RCC 7860 (cell line): ENCODE results near the gene CRYGA.

ENCODE experiments used
- DNase-seq: peaks from one replicate; pipeline ENCODE4 v3.0.0-alpha.2; 2015; ENCODE audit warnings: low spot score
- FAIRE-seq: peaks from 2 replicates; lab custom pipeline; 2012; peaks lifted over from hg19 to GRCh38; lab: Jason Lieb, UNC

CRYGA gene, protein sequence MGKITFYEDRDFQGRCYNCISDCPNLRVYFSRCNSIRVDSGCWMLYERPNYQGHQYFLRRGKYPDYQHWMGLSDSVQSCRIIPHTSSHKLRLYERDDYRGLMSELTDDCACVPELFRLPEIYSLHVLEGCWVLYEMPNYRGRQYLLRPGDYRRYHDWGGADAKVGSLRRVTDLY

GRCh38 chr2:208163489-208163888, at the start of gene CRYGA:
Gene CRYGA (minus strand): TSS chr2:208163589. CDS start chr2:208163556, 33 bp downstream.
- no peak for DNase-seq
- no peak for FAIRE-seq

DNA sequence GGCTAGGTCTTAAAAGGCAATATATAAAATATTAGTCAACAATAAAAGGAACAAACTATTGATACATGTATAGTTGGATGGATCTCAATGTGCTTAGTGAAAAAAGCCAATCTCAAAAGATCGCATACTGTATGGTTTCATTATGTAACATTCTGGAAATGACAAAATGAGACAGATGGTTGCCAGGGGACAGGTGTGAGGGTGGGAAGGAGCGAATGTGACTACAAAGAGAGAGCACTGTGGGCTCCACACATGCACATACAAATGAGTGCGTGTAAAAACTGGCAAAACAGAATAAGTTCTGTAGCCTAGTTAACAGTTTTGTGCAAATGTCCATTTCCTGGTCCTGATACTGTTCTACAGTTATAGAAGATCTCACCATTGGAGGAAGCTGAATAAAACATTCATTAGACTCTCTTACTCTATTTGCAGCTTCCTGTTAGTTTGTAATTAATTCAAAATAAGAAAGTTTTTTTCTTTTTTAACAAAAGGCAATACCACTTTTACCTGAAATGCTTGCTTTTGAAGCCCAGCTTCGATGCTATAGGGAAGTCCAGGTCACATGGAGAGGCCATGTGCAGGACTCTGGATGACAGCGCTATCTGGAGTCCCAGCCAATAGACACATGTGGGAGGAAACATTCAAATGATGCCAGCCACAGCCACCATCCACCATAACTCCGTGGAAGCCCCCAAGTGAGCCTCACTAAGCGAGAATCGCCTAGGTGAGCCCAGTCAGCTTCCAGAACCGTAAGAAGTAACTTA, 47.5 kb upstream of the CRYGA start:
- FAIRE-seq = no peak
- DNase-seq = no peak

DNA sequence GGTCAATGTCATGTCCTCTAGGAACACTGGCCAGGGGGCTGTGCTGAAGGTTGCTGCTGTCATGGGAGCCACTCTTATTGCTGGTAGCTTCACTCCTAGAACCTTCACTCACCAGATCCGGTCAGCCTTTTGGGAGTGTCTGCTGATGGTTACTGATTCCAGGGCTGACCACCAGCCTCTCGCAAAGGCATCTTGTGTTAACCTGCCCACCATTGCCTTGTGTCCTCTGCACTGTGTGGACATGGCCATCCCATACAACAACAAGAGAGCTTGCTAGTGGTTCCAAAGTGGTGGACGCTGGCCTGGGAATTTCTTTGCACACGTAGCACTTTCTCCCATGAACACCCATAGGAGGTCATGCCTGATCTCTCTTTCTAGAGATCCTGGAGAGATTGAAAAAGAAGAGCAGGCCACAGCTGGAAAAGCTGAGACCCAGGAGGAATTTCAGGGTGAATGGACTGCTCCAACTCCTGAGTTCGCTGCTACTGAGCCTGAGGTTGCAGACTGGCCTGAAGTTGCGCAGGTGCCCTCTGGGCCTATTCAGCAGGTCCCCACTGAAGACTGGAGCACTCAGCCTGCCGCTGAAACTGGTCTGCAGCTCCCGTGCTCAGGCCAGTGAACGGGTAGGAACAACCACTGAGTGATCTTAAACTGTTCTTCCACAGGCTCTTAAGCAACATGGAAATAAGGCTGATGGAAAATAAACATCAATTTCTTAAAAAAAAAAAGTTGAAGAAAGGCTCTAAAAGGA, 45.1 kb upstream of the CRYGA start:
- FAIRE-seq = no peak

DNA sequence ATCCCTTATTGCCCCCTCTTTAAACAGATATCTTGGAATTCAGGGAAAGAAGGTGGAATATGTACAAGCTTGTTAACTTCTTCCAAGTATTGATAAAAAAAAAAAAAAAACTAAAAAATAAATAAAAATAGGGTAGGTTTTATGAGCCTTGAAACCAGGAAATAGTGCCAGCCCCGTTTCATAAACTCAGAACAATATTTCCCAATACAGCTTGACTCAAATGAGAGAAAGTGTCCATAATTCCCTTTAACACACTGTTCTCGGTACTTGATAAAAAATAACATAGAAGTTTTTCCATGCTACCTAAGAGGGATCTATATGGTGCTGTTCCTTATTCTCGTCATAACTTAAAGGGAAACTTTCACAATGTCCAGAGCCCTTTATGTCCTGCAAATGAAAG, 44.4 kb upstream of the CRYGA start:
- no peak for FAIRE-seq
- DNase-seq = no peak

More for the DNA sequence above, 45.1 kb upstream of the CRYGA start:
- DNase-seq = no peak

DNA sequence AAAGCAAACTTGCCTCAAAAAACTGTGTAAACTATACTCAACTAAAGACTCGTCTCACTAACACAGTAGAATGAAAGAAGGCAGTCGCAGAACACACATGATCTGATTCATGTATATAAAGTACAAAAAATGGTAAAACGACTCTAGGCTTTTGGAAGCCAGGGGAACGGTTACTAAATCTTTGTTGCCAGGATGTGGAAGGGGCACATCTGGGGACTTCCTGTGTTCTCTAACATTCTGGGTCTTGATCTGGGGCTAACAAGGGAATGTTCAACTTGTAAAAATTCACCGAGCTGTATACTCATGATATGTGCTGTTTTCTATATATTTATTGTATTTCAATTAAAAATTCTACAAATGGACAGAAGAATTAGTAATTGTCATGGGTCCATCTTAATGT, 40.8 kb upstream of the CRYGA start:
- no peak for FAIRE-seq
- DNase-seq = no peak

DNA sequence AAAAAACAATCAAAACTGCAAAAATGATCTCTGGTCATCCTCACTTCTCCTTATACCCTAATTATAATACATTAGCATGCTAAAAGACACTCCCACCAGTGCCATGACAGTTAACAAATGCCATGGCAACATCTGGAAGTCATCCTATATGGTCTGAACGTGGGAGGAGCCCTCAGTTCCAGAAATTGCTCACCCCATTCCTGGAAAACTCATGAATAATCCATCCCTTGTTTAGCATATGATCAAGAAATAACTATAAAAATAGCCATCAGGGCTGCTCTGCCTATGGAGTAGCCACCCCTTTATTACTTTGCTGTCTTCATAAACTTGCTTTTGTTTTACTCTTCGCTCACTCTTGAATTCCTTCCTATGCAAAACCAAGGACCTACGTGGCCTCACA, 32.1 kb upstream of the CRYGA start:
- FAIRE-seq (no peak), DNase-seq (no peak)

DNA sequence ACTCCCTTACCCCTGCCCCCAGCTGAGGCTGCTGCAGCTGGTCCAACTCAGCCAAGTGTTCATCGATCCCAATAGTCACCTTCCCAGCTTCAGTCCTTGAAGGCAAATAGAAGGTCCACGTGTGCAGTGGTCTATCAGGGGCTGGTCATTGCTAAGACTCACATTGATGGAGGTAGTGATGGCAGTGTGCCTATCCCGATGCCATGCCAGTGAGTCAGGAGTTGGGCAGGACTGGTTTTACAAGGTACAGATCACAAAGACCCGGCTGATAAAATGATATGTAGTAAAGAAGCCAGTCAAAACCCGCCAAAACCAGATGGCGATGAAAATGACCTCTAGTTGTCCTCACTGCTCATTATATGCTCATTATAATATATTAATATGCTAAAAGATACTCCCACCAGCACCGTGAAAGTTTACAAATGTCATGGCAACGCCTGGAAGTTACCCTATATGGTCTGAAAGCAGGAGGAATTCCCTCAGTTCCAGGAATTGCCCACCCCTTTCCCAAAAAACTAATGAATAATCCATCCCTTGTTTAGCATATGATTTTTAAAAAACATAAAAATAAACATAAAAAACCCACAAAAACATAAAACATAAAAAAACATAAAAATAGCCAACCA, 29.3 kb upstream of the CRYGA start:
- no peak for FAIRE-seq
- no peak for DNase-seq

DNA sequence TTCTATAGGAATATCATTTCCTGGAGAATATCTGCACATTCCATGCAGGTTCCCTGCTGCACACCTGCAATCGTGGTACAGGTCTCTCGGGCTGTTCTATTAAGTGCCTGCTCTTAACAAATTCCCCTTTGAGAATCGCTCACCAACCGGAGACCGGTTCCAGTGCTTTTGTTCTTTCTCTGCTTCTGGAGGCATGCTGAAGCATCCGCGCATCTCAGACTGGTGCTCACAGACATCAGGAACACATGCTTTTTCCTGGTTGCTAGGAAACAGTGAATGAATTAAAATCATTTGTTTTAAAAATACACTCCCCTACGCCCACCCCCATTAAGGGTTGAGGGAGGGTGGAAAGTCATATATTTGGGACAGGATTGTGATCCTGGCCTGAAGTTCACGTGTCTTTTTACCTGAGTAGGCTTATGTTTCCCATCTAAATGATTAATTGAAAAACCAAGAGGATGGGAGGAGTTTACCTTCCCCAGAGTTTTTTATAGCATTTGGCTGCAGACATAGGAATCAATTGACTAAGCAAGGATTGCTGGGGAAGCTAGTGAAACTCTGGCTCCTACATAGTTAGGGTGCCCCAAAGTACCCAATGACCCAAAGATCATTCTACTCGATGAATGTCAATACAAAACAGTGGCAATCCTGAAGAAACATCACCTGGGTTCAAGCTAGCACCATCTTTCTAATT, 26.6 kb upstream of the CRYGA start, which contains the start of gene C2orf80:
C2orf80 (minus strand) TSS at position 221 of the 694 bp plus-strand sequence. CDS start 3,044 bp downstream, outside the sequence.
- DNase-seq (no peak), FAIRE-seq (no peak)

DNA sequence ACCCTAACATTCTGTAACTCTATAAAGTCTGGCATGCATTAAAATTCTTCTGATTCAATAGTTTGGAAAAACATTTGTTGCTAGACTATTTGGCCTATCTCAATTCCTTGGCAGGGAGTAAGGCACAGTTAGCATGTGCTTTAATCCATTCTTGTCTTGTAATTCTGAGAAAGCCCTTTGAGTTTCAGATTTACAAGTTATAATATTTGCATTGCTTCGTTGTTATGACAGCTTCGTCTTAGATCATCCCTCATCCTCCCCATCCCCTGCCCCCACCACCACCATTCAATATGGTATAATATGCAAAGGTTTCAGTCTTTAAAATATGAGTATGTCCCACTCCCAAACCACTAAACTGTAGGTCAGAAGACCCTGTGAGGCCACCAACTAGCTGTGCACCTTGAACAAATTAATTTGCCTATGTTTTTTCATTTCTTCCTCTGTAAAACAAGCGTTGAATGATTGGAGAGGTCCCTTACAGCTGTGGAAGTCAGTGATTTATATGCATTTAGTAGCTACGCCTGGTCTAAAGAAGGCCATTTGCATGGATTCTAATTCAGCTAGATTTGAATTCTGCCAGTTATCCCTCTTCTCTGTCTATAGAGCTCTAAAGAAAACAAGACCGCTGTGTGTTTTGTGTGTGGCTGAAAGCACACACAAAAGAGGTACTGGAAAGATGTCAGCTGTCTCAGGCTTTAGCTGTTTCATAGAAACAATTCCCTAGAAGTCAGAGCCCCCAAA, 25.9 kb upstream of the CRYGA start:
- FAIRE-seq = no peak
- no peak for DNase-seq

DNA sequence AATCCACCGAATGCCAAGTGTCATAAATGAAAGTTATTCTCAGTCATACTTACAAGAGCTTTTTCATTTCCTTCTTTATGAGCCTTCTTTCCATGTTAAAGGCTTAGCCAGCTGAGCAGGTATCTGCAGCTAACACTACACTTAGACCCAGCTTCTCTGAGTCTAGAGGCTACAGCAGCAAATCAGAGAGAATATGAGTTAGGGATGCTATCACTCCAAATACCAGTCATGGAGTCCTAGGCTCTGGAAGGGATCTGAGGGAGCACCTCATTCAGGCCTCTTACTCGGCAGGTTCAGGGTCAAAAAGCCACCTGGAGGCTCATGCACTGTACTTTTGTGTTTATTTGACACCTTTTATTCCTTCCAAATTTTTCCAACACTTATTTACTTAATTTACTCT, 23.5 kb upstream of the CRYGA start:
- FAIRE-seq (no peak), DNase-seq (no peak)

GRCh38 chr2:208186465-208186864, 23.1 kb upstream of the CRYGA start:
- FAIRE-seq (no peak), DNase-seq (no peak)

DNA sequence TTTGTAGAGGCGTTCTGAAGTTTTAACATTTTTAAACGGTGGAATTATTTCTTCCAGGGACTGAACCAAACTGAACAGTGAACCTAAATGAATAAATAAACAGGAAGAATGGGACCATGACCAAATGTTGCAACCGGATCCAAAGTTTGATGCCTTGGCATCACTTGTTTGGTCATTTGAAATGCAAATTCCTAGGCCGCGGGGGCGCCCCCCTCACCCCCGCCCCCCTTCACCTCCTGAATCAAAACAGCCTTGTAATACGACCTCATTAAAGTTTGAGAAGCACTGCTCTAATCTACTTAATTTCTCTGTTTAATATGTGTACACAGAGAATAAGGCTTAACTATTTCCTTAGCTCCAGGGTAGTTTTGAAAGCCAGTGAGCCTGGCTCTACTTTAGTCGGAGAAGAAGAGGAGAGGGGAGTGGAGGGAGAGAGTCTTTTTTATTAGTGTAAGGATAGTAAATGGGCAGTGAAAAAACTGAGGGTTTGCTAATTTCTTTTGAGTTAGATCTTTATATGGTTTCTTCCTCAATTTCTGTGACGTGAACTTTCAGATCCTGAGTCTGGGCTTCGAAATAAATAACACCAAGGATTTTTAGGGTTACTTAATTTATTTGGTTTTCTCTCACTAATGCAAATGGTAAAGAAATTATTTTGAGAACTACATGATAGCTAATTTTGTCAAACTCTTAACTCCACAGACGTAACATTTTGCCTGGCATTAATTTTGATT, 20.8 kb upstream of the CRYGA start:
- FAIRE-seq (no peak), DNase-seq (no peak)

DNA sequence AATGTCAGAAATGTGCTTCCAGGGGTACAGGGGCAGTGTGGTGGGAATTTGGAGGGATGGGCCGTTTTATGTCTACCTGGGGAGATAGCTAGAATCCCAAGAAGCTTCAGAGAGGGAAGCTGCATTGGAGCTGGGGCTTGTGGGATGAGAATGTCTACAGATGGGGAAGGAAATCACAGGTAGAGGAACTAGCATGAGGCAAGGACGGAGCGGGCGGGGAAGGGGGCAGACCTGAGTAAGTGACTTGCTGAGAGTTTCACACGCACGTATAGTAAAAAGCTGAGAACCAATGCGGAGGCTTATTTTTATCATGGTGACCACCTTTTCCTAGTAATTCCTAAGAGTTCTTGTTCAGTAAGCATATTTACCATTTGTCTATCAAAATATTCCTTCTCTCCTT, 20.1 kb upstream of the CRYGA start:
- FAIRE-seq = no peak
- DNase-seq = no peak

DNA sequence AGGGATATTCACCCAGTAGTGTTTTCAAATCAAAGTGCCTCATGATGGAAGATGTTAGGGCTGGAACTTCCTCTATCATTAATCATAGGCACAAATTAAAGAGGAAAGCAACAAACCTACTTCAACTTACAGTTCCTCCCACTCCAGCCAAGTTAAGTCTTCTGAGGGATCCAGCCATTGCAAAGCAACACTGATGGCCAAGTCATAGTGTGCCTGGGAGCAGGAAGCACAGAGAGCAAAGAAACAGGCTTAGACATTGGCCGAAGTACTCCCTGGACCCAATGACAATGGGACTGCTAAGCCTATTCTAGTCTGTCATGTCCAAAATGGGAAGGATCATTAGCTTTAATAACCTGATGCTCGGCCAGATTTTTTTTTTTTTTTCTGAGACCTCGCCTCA, 19.4 kb upstream of the CRYGA start:
- DNase-seq (no peak), FAIRE-seq (no peak)

GRCh38 chr2:208179028-208179609, 15.7 kb upstream of the CRYGA start:
- no peak for DNase-seq
- FAIRE-seq = no peak

DNA sequence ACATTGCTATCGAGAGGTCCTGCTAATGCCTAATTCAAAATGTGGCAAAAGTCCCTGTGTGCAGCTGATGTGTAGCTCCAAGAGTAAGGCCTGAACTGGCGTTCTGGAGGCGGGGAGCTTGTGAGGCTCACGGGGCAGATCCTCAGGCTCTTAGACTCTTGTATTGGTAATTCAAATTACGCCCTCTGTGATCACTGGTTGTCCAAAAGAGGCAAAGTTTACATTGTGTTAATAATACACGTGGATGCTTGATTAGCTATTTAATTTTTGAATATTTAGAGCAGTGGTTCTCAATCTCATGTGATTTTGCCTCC, 12.4 kb upstream of the CRYGA start:
- FAIRE-seq (no peak), DNase-seq (no peak)

DNA sequence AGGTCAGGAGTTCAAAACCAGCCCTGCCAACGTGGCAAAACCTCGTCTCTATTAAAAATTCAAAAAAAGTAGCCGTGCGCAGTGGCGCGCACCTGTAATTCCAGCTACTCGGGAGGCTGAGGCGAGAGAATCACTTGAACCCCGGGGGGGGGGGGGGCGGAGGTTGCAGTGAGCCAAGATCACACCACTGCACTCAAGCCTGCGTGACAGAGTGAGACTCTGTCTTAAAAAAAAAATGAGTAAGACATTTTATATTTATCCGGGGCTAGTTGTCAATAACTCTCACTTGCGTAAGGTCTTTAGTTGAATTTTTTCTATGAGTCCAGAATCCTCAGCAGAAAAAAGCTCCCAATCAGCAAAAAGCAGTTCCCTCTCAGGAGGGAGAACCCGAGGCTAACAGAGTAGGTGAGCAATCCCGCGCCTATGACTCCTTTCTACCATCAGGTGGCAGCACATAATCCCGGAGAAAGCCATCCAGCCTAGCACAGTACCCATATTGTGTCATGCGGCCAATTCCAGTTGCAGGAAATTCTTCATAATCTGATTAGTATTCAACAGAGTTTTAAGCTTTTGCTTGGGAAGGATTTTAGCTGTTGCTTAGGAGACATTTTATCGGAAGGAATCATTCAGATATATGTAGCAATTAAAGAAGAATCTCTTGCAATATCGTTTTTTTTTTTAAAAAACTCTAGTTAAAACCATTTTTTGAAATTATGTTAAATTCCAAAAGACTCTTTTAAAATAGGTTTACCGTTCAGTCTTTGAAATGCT, 11.9 kb upstream of the CRYGA start:
- peak; percentile 71 for FAIRE-seq
- peak; percentile 65 for DNase-seq

DNA sequence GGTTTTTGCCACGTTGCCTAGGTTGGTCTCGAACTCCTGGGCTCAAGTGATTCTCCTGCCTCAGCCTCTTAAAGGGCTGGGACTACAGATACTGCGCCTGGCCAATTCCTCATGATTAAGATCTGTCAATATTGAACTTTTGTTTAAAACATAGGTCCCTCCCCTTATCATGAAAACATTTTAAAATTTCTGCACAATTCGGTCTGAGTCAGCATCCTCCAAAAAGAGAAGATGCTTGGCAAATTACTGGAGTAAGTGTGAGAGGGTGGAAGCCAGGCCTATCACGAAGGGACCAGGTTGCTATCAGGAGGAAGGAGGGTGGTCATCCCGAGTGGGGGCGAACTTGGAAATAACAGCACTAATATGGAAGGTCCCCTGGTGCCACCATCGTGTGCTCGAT, 10.8 kb upstream of the CRYGA start:
- DNase-seq = no peak
- FAIRE-seq = no peak

- no peak for DNase-seq
- FAIRE-seq = no peak
Observed at GRCh38 chr2:208172125-208172524, 8.7 kb upstream of the CRYGA start.
